Gastroesophageal sphincter (tissue), 2 donors: ENCODE measurements around the gene MAP3K4.

Source experiments
- EP300 ChIP-seq: sonication (generic); formaldehyde crosslinking; IDR thresholded peaks from one replicate; pipeline ENCODE4 v1.6.1; 2017; ENCODE audit warnings: antibody characterized with exemption, mild to moderate bottlenecking
- POLR2A ChIP-seq, 2 donors: fragments of 450-650 bp; IDR thresholded peaks; one replicate each; pipeline ENCODE4 v1.6.1; 2017; ENCODE audit warnings: antibody characterized with exemption in 2 of 2, mild to moderate bottlenecking in 2 of 2, moderate library complexity in 1 of 2

GRCh38 chr6:161050134-161050765, 58.7 kb downstream of the MAP3K4 start:
- TF ChIP-seq POLR2A (IDR thresholded peaks at IDR 0.05) (no peak), EP300 (no peak)
